ENCODE data around the gene ADCY5.

DNA sequence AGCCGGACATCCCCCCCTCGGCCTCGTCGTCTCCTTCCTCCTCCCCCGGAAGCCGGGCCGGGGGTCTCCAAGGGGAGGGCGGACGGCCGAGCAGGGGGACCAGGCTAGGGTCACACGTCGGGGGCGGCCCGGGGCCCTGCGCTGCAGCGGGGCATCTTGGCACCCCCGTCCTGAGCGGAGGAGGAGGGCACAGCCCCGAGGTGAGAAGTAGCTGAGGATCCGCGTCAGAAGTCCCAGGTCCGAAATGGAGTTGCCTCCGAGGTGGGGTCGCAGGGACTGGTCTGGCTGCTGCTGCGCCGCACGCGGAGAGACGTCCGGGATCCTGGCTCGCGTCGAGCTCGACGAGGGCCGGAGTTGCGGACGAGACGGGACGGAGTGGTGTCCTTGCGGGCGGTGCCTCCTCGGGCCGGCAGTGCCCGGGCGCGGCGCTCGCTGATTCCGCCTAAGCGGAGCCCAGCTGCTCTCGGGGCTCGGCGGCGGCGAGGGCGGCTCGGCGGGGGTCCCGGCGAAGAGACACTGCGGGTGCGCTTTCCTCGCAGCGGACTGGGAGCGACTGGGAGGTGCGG, at the start of gene ADCY5:
- no peak for TF ChIP-seq POLR2A (IDR thresholded peaks at IDR 0.05; ENCODE audit: low read length)
- TF ChIP-seq, protein P1, sequence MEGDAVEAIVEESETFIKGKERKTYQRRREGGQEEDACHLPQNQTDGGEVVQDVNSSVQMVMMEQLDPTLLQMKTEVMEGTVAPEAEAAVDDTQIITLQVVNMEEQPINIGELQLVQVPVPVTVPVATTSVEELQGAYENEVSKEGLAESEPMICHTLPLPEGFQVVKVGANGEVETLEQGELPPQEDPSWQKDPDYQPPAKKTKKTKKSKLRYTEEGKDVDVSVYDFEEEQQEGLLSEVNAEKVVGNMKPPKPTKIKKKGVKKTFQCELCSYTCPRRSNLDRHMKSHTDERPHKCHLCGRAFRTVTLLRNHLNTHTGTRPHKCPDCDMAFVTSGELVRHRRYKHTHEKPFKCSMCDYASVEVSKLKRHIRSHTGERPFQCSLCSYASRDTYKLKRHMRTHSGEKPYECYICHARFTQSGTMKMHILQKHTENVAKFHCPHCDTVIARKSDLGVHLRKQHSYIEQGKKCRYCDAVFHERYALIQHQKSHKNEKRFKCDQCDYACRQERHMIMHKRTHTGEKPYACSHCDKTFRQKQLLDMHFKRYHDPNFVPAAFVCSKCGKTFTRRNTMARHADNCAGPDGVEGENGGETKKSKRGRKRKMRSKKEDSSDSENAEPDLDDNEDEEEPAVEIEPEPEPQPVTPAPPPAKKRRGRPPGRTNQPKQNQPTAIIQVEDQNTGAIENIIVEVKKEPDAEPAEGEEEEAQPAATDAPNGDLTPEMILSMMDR (IDR thresholded peaks at IDR 0.05): no peak
- TF ChIP-seq POLR2AphosphoS2 (conservative IDR thresholded peaks at IDR 0.05; ENCODE audit: low read length): no peak
- TF ChIP-seq MAX (IDR thresholded peaks at IDR 0.05): peak; percentile 56
- TF ChIP-seq, protein P2, sequence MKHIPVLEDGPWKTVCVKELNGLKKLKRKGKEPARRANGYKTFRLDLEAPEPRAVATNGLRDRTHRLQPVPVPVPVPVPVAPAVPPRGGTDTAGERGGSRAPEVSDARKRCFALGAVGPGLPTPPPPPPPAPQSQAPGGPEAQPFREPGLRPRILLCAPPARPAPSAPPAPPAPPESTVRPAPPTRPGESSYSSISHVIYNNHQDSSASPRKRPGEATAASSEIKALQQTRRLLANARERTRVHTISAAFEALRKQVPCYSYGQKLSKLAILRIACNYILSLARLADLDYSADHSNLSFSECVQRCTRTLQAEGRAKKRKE (CRISPR knock-in tag; IDR thresholded peaks at IDR 0.05; ENCODE audit: low read depth): no peak
- no peak; the same call in 1 of the 2 replicates for TF ChIP-seq RNF2 (IDR thresholded peaks at IDR 0.05; ENCODE audit: borderline replicate concordance, low read depth)
- no peak for TF ChIP-seq FOSL2 (IDR thresholded peaks at IDR 0.05)
- no peak for TF ChIP-seq FOSL2 (CRISPR knock-in tag; IDR thresholded peaks at IDR 0.05)
- no peak for TF ChIP-seq TP53 (CRISPR knock-in tag; IDR thresholded peaks at IDR 0.05)
- no peak for TF ChIP-seq RAD21 (conservative IDR thresholded peaks at IDR 0.05 in 1 of 2, IDR thresholded peaks at IDR 0.05 in 1 of 2)
- TF ChIP-seq, protein P3, sequence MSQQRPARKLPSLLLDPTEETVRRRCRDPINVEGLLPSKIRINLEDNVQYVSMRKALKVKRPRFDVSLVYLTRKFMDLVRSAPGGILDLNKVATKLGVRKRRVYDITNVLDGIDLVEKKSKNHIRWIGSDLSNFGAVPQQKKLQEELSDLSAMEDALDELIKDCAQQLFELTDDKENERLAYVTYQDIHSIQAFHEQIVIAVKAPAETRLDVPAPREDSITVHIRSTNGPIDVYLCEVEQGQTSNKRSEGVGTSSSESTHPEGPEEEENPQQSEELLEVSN (IDR thresholded peaks at IDR 0.05; ENCODE audit: borderline replicate concordance, low read depth): no peak
- no peak for TF ChIP-seq REST (IDR thresholded peaks at IDR 0.05)
- TF ChIP-seq RCOR1 (IDR thresholded peaks at IDR 0.05; ENCODE audit: low read depth, low read length): no peak
- no peak for TF ChIP-seq EP300 (IDR thresholded peaks at IDR 0.05)
- TF ChIP-seq HOXB5 (CRISPR knock-in tag; IDR thresholded peaks at IDR 0.05): no peak

All from A549 (cell line).